PC-3 (cell line): ENCODE data around the gene HPCAL4.

Experiments used
- CTCF ChIP-seq: fragments of 300-600 bp; sonication (generic); conservative IDR thresholded peaks from 2 replicates; pipeline ENCODE4 v1.5.1; 2017; ENCODE audit warnings: antibody characterized with exemption, low read depth, mild to moderate bottlenecking, low read length
- EZH2 ChIP-seq: fragments of 300-600 bp; sonication (generic); IDR thresholded peaks from one replicate; pipeline ENCODE4 v1.6.1; 2017; ENCODE audit warnings: antibody characterized with exemption, mild to moderate bottlenecking, low read length; ENCODE audit not compliant: unreplicated experiment
- EZH2phosphoT487 ChIP-seq: fragments of 300-600 bp; sonication (generic); IDR thresholded peaks from 2 replicates; pipeline ENCODE4 v1.6.1; 2018; ENCODE audit warnings: mild to moderate bottlenecking, antibody characterized with exemption, low read length, borderline replicate concordance

GRCh38 chr1:39738622-39739366, 47.6 kb upstream of the HPCAL4 start, which contains the start of gene PPIE:
- TF ChIP-seq CTCF (no peak), EZH2 (no peak), EZH2phosphoT487 (no peak)
